GM21515 (cell line): ENCODE results near the gene MAGI1.
A peak's percentile ranks its signal among the peaks of the same experiment; 100 is the strongest.
"Not testable (repeated sequence)": the region's sequence is repeated elsewhere in the genome, so short reads cannot be mapped to it uniquely, and the experiment has no call there.

Experiments used
- ATAC-seq: cut with Tn5 transposase; IDR thresholded peaks from one replicate; pipeline ENCODE4 v1.9.1; 2021; ENCODE audit not compliant: unreplicated experiment

The MAGI1 gene

GRCh38 chr3:65880350-65880749 is 158.4 kb downstream of the MAGI1 start:
- ATAC-seq, result no peak

- no peak for ATAC-seq
These were observed 159.3 kb downstream of the MAGI1 start for GRCh38 chr3:65879372-65879771.

- ATAC-seq, result no peak
These were observed 159.9 kb downstream of the MAGI1 start for GRCh38 chr3:65878831-65879230.

GRCh38 chr3:65877160-65877559 is 161.6 kb downstream of the MAGI1 start:
- ATAC-seq, result no peak

GRCh38 chr3:65876028-65876420 is 162.7 kb downstream of the MAGI1 start:
- no peak for ATAC-seq

- ATAC-seq, result no peak
These were observed 163.2 kb downstream of the MAGI1 start for GRCh38 chr3:65875393-65876027.

GRCh38 chr3:65873869-65874268 is 164.8 kb downstream of the MAGI1 start:
- ATAC-seq, result no peak

GRCh38 chr3:65873028-65873427 is 165.7 kb downstream of the MAGI1 start:
- no peak for ATAC-seq

- no peak for ATAC-seq
These were observed 167.2 kb downstream of the MAGI1 start for GRCh38 chr3:65871305-65872141.

- no peak for ATAC-seq
These were observed 168.9 kb downstream of the MAGI1 start for GRCh38 chr3:65869798-65870197.

GRCh38 chr3:65867463-65868210 is 171.1 kb downstream of the MAGI1 start:
- ATAC-seq, result no peak

- no peak for ATAC-seq
These were observed 174.3 kb downstream of the MAGI1 start for GRCh38 chr3:65864357-65864904.

- ATAC-seq, result no peak
These were observed 177.0 kb downstream of the MAGI1 start for GRCh38 chr3:65861718-65862117.

- not testable (repeated sequence) for ATAC-seq
These were observed 179.1 kb downstream of the MAGI1 start for GRCh38 chr3:65859612-65860011.

- ATAC-seq, result no peak
These were observed 180.0 kb downstream of the MAGI1 start for GRCh38 chr3:65858749-65859148.

- ATAC-seq, result no peak
These were observed 181.4 kb downstream of the MAGI1 start for GRCh38 chr3:65857327-65857726.

- ATAC-seq, result no peak
These were observed 181.8 kb downstream of the MAGI1 start for GRCh38 chr3:65856907-65857306.

- no peak for ATAC-seq
These were observed 183.2 kb downstream of the MAGI1 start for GRCh38 chr3:65855370-65856100.

- ATAC-seq, result peak; percentile 51
These were observed 184.0 kb downstream of the MAGI1 start for GRCh38 chr3:65854606-65855304.

- ATAC-seq, result no peak
These were observed 186.9 kb downstream of the MAGI1 start for GRCh38 chr3:65851827-65852226.
